Measurements from ENCODE around the gene COL5A2. TPM values are rescaled to one million over a fixed set of nuclear protein-coding genes. Genes with fewer than 3 reads are reported as not detected.

COL5A2 gene
- total RNA-seq, 1 donor from 2014 or later = 7.4 TPM

GRCh38 chr2:189210250-189211087 is 30.9 kb upstream of the COL5A2 start:
- TF ChIP-seq, protein P1, sequence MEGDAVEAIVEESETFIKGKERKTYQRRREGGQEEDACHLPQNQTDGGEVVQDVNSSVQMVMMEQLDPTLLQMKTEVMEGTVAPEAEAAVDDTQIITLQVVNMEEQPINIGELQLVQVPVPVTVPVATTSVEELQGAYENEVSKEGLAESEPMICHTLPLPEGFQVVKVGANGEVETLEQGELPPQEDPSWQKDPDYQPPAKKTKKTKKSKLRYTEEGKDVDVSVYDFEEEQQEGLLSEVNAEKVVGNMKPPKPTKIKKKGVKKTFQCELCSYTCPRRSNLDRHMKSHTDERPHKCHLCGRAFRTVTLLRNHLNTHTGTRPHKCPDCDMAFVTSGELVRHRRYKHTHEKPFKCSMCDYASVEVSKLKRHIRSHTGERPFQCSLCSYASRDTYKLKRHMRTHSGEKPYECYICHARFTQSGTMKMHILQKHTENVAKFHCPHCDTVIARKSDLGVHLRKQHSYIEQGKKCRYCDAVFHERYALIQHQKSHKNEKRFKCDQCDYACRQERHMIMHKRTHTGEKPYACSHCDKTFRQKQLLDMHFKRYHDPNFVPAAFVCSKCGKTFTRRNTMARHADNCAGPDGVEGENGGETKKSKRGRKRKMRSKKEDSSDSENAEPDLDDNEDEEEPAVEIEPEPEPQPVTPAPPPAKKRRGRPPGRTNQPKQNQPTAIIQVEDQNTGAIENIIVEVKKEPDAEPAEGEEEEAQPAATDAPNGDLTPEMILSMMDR (IDR thresholded peaks at IDR 0.05; ENCODE audit: insufficient read depth, low read length, severe bottlenecking) = no peak
- DNase-seq (ENCODE audit: low read depth) (peak; percentile 92), FAIRE-seq (no peak)
- Histone ChIP-seq H3K4me3 (ENCODE audit: low read depth, low read length) (no peak overlapping the region), H3K36me3 (ENCODE audit: control insufficient read depth, insufficient read depth, low read length) (no peaks in the 10 kb centered on the region), H3K27me3 (ENCODE audit: control insufficient read depth, insufficient read depth, low read length) (no peaks in the 10 kb centered on the region)

GRCh38 chr2:189208254-189208653 is 28.7 kb upstream of the COL5A2 start:
- DNase-seq (ENCODE audit: low read depth) (no peak), FAIRE-seq (no peak)
- Histone ChIP-seq H3K36me3 (ENCODE audit: control insufficient read depth, insufficient read depth, low read length) (no peaks in the 10 kb centered on the region), H3K4me3 (ENCODE audit: low read depth, low read length) (no peak overlapping the region), H3K27me3 (ENCODE audit: control insufficient read depth, insufficient read depth, low read length) (no peaks in the 10 kb centered on the region)
- TF ChIP-seq, protein P1 (IDR thresholded peaks at IDR 0.05; ENCODE audit: insufficient read depth, low read length, severe bottlenecking) = no peak

- Histone ChIP-seq H3K4me3 (ENCODE audit: low read depth, low read length) (no peak overlapping the region), H3K36me3 (ENCODE audit: control insufficient read depth, insufficient read depth, low read length) (no peaks in the 10 kb centered on the region), H3K27me3 (ENCODE audit: control insufficient read depth, insufficient read depth, low read length) (no peaks in the 10 kb centered on the region)
- FAIRE-seq (no peak), DNase-seq (ENCODE audit: low read depth) (peak; percentile 79)
- TF ChIP-seq, protein P1 (IDR thresholded peaks at IDR 0.05; ENCODE audit: insufficient read depth, low read length, severe bottlenecking) = no peak
These were observed 24.9 kb upstream of the COL5A2 start for GRCh38 chr2:189204322-189204941.

- TF ChIP-seq, protein P1 (IDR thresholded peaks at IDR 0.05; ENCODE audit: insufficient read depth, low read length, severe bottlenecking) = no peak
- Histone ChIP-seq H3K4me3 (ENCODE audit: low read depth, low read length) (no peak overlapping the region), H3K36me3 (ENCODE audit: control insufficient read depth, insufficient read depth, low read length) (no peaks in the 10 kb centered on the region), H3K27me3 (ENCODE audit: control insufficient read depth, insufficient read depth, low read length) (no peaks in the 10 kb centered on the region)
- DNase-seq (ENCODE audit: low read depth) = no peak
- no peak for FAIRE-seq
These were observed 23.7 kb upstream of the COL5A2 start for GRCh38 chr2:189203177-189203799.

DNA sequence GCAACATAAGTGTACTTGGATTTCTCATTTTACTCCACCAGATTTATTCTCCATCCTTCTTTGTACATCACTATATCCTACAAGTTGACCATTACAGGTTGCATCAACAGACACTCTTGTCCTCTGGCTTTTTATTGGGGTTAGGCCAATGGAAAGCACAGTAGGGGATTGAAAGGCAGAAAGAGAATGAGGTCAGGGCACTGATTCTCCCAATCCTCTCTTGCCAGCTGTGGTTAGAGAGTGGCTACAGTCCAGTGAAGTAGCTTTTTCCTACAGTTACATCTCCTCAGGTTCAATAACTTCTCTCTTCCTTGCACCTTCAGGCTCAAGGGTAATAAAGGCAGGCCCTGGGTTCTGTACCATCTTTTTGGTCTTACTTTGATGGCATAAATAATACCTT is 20.2 kb upstream of the COL5A2 start:
- H3K4me3 ChIP-seq (ENCODE audit: low read depth, low read length) = no peak overlapping the region
- no peaks in the 10 kb centered on the region for H3K36me3 ChIP-seq (ENCODE audit: control insufficient read depth, insufficient read depth, low read length)
- DNase-seq (ENCODE audit: low read depth) (no peak), FAIRE-seq (no peak)
- TF ChIP-seq, protein P1 (IDR thresholded peaks at IDR 0.05; ENCODE audit: insufficient read depth, low read length, severe bottlenecking) = no peak
- no peaks in the 10 kb centered on the region for H3K27me3 ChIP-seq (ENCODE audit: control insufficient read depth, insufficient read depth, low read length)
